Lower leg skin (tissue), 3 donors: ENCODE data around the gene OGG1.

Experiments
- POLR2A ChIP-seq, 2 donors: fragments of 450-650 bp; IDR thresholded peaks; one replicate each; pipeline ENCODE4 v1.6.1; 2016 to 2017; ENCODE audit warnings: antibody characterized with exemption in 2 of 2, mild to moderate bottlenecking in 1 of 2, moderate library complexity in 1 of 2
- TF ChIP-seq, protein P1 (sequence below), 3 donors: fragments of 450-650 bp; IDR thresholded peaks; one replicate each; pipeline ENCODE4 v1.5.1; 2016; ENCODE audit warnings: antibody characterized with exemption in 3 of 3, mild to moderate bottlenecking in 3 of 3, moderate library complexity in 2 of 3

DNA sequence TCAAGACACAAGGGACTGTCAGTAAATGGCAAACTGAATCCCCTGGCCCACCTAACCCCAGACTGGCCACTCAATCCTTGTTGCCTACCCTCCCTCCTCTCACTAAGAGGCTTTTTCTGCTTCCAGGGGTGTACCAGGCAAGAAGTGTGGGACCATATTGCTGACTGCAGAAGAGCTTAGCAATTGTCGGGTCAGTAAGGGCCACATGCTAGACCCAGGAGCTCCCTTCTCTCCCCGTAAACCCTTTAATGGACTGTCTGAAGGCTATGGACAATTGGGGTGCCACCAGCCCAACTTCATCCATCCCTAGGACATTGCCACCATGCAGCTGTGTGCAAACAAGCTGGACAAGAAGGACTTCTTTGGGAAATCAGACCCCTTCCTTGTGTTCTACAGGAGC, 37.3 kb upstream of the OGG1 start:
- TF ChIP-seq, protein P1, sequence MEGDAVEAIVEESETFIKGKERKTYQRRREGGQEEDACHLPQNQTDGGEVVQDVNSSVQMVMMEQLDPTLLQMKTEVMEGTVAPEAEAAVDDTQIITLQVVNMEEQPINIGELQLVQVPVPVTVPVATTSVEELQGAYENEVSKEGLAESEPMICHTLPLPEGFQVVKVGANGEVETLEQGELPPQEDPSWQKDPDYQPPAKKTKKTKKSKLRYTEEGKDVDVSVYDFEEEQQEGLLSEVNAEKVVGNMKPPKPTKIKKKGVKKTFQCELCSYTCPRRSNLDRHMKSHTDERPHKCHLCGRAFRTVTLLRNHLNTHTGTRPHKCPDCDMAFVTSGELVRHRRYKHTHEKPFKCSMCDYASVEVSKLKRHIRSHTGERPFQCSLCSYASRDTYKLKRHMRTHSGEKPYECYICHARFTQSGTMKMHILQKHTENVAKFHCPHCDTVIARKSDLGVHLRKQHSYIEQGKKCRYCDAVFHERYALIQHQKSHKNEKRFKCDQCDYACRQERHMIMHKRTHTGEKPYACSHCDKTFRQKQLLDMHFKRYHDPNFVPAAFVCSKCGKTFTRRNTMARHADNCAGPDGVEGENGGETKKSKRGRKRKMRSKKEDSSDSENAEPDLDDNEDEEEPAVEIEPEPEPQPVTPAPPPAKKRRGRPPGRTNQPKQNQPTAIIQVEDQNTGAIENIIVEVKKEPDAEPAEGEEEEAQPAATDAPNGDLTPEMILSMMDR (IDR thresholded peaks at IDR 0.05) = no peak
- no peak for TF ChIP-seq POLR2A (IDR thresholded peaks at IDR 0.05)
